PC-3 (cell line): ENCODE measurements around the gene MXI1. TPM values are rescaled to one million over a fixed set of nuclear protein-coding genes. Genes with fewer than 3 reads are reported as not detected.

Experiments
- ATAC-seq: fragments of 200-7000 bp; cut with Tn5 transposase; 2 replicates; pipeline ENCODE4 v1.9.1; 2020; ENCODE audit warnings: mild to moderate bottlenecking, moderate library complexity
- BruUV-seq: library from RNA; stranded (reverse); fragments of 400-500 nt; replicated peaks from 2 replicates; lab custom pipeline; 2021; lab: Mats Ljungman, UMichigan
- CTCF ChIA-PET: fragments of 300-600 bp; sonication (Branson Sonifier 250); formaldehyde crosslinking; loops from one replicate; lab custom pipeline; 2022; ENCODE audit warnings: antibody characterized with exemption; lab: Charles Lee
- POLR2A ChIA-PET: fragments of 300-600 bp; sonication (Branson Sonifier 250); formaldehyde crosslinking; loops from one replicate; lab custom pipeline; 2022; ENCODE audit warnings: antibody characterized with exemption; ENCODE audit not compliant: unreplicated experiment; lab: Charles Lee
- DNase-seq: peaks from one replicate; pipeline ENCODE4 v3.0.0-alpha.2; 2015
- H2AFZ ChIP-seq: fragments of 300-600 bp; sonication (generic); 2 replicates; pipeline ENCODE4 v1.6.0; 2016; ENCODE audit warnings: antibody characterized with exemption, low read length
- H3F3A ChIP-seq: fragments of 300-600 bp; sonication (generic); one replicate; pipeline ENCODE4 v1.6.0; 2017; ENCODE audit warnings: antibody characterized with exemption, low read length, control low read depth, mild to moderate bottlenecking; ENCODE audit not compliant: unreplicated experiment
- H3K27ac ChIP-seq: fragments of 300-600 bp; sonication (generic); 2 replicates; pipeline ENCODE4 v1.5.1; 2016; ENCODE audit warnings: mild to moderate bottlenecking, low read length
- H3K27me3 ChIP-seq: fragments of 300-600 bp; sonication (generic); 2 replicates; pipeline ENCODE4 v1.6.1; 2016; ENCODE audit warnings: low read length, mixed read lengths
- H3K36me3 ChIP-seq: fragments of 300-600 bp; sonication (generic); 2 replicates; pipeline ENCODE4 v1.6.1; 2016; ENCODE audit warnings: low read depth, mixed run types, low read length, mixed read lengths
- H3K4me1 ChIP-seq: fragments of 300-600 bp; sonication (generic); 2 replicates; pipeline ENCODE4 v1.5.1; 2016; ENCODE audit warnings: low read length; ENCODE audit not compliant: insufficient read depth
- H3K4me2 ChIP-seq: fragments of 300-600 bp; sonication (generic); 2 replicates; pipeline ENCODE4 v1.6.0; 2016; ENCODE audit warnings: low read length
- H3K4me3 ChIP-seq: fragments of 300-600 bp; sonication (generic); 2 replicates; pipeline ENCODE4 v1.5.1; 2016; ENCODE audit warnings: mild to moderate bottlenecking, low read length, mixed read lengths
- H3K79me2 ChIP-seq: fragments of 300-600 bp; sonication (generic); 2 replicates; pipeline ENCODE4 v1.6.1; 2017; ENCODE audit warnings: low read length, mixed read lengths
- H3K9ac ChIP-seq: fragments of 300-600 bp; sonication (generic); 2 replicates; pipeline ENCODE4 v1.6.0; 2016; ENCODE audit warnings: mild to moderate bottlenecking, low read length
- H3K9me2 ChIP-seq: fragments of 300-600 bp; sonication (generic); replicated peaks from 2 replicates; pipeline ENCODE4 v1.6.1; 2016; ENCODE audit warnings: mixed run types, low read length, mixed read lengths
- H3K9me3 ChIP-seq: fragments of 300-600 bp; sonication (generic); 2 replicates; pipeline ENCODE4 v1.6.1; 2016; ENCODE audit warnings: low read length, mixed read lengths
- H4K20me1 ChIP-seq: fragments of 300-600 bp; sonication (generic); 2 replicates; pipeline ENCODE4 v1.6.1; 2016; ENCODE audit warnings: low read length, mixed read lengths
- EZH2 ChIP-seq: fragments of 300-600 bp; sonication (generic); IDR thresholded peaks from one replicate; pipeline ENCODE4 v1.6.1; 2017; ENCODE audit warnings: antibody characterized with exemption, mild to moderate bottlenecking, low read length; ENCODE audit not compliant: unreplicated experiment
- EZH2phosphoT487 ChIP-seq: fragments of 300-600 bp; sonication (generic); IDR thresholded peaks from 2 replicates; pipeline ENCODE4 v1.6.1; 2018; ENCODE audit warnings: mild to moderate bottlenecking, antibody characterized with exemption, low read length, borderline replicate concordance
- intact Hi-C: fragments of 100-400 bp; cut with micrococcal nuclease; formaldehyde crosslinking; loops from 2 replicates; pipeline ENCODE4 v1.9.0; 2023
- total RNA-seq: library from RNA; depleted of rRNA; stranded (reverse); fragments of >200 nt; gene quantifications from 2 replicates; pipeline ENCODE4 v1.2.3, GENCODE V29; 2014
- TF ChIP-seq, protein P1 (sequence below): fragments of 300-600 bp; sonication (generic); conservative IDR thresholded peaks from 2 replicates; pipeline ENCODE4 v1.5.1; 2017; ENCODE audit warnings: antibody characterized with exemption, low read depth, mild to moderate bottlenecking, low read length

The MXI1 gene
- total RNA-seq, 1 experiment from 2014 or later: 18.0 TPM

DNA sequence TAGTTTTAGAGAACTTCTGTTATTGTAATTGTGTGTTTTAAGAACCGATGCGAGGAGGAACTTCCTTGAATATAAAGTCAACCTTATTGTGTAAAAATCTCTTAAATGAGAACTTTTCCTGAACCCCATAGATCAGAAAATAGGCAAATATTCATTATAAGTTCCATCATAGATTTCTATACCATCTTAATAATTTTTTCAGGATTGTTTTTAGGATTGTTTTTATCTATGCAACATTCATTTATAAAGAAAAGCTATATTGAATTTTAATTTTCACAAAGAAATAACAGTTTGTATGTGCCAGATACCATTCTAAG lies 99.0 kb downstream of the MXI1 start:
- Histone ChIP-seq H3K4me3 (peak overlapping the region; percentile 31; the same call in 1 of the 2 replicates), H2AFZ (peak overlapping the region; percentile 45; the same call in 1 of the 2 replicates), H3K9me2 (no peaks in the 10 kb centered on the region), H3K36me3 (peaks cover 19% of the 10 kb centered on the region; the same call in 1 of the 2 replicates), H3F3A (no peaks in the 10 kb centered on the region), H3K9ac (peak overlapping the region; percentile 99), H3K9me3 (no peaks in the 10 kb centered on the region), H3K27ac (peak overlapping the region; percentile 92), H3K27me3 (no peaks in the 10 kb centered on the region), H3K4me1 (peaks cover 46% of the 10 kb centered on the region), H4K20me1 (peaks cover 26% of the 10 kb centered on the region), H3K4me2 (peak overlapping the region; percentile 87), H3K79me2 (peaks cover 34% of the 10 kb centered on the region)
- ChIA-PET POLR2A (no interaction called here), CTCF (interaction anchor here (0.7 to 0.9 kb wide), 2 partner anchors 114 to 242 kb away, joined by 3 to 8 read pairs; no protein-coding TSS in a partner anchor)
- DNase-seq (no peak), ATAC-seq (no peak)
- intact Hi-C loops: loop anchor here (1.0 to 5.0 kb wide), 4 partner anchors 241 to 611 kb away; partner anchors contain the start of genes BBIP1, SHOC2 and SMC3
- TF ChIP-seq, protein P1, sequence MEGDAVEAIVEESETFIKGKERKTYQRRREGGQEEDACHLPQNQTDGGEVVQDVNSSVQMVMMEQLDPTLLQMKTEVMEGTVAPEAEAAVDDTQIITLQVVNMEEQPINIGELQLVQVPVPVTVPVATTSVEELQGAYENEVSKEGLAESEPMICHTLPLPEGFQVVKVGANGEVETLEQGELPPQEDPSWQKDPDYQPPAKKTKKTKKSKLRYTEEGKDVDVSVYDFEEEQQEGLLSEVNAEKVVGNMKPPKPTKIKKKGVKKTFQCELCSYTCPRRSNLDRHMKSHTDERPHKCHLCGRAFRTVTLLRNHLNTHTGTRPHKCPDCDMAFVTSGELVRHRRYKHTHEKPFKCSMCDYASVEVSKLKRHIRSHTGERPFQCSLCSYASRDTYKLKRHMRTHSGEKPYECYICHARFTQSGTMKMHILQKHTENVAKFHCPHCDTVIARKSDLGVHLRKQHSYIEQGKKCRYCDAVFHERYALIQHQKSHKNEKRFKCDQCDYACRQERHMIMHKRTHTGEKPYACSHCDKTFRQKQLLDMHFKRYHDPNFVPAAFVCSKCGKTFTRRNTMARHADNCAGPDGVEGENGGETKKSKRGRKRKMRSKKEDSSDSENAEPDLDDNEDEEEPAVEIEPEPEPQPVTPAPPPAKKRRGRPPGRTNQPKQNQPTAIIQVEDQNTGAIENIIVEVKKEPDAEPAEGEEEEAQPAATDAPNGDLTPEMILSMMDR: no peak
- BruUV-seq: no TSS peak

DNA sequence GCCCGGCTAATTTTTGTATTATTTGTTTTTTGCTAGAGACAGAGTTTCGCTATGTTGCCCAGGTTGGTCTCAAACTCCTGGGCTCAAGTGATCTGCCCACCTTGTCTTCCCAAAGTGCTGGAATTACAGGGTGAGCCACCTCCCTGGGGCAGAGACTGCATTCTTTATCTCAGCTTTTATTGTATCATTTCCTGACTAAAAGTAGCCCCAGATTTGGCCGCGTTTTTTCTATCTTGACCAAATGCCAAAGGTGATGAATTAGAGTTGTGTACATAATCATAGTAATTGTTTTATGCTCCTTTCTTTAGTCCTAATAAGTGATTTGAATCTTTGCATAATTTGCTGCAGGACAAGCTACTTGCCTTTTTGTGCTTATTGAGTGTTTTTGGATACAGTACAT lies 100.4 kb downstream of the MXI1 start:
- DNase-seq (peak; percentile 75), ATAC-seq (no peak)
- Histone ChIP-seq H3K4me2 (peak overlapping the region; percentile 24; the same call in 1 of the 2 replicates), H3K4me1 (peaks cover 41% of the 10 kb centered on the region), H3K36me3 (peaks cover 5% of the 10 kb centered on the region; the same call in 1 of the 2 replicates), H3K27ac (peak overlapping the region; percentile 49), H3K9me3 (no peaks in the 10 kb centered on the region), H3F3A (no peaks in the 10 kb centered on the region), H3K4me3 (no peak overlapping the region), H3K9ac (no peak overlapping the region), H2AFZ (no peak overlapping the region), H4K20me1 (peaks cover 12% of the 10 kb centered on the region), H3K79me2 (peaks cover 20% of the 10 kb centered on the region), H3K27me3 (no peaks in the 10 kb centered on the region), H3K9me2 (no peaks in the 10 kb centered on the region)
- intact Hi-C loops: loop anchor here (5.0 kb wide), 2 partner anchors 259 to 609 kb away; partner anchors contain the start of genes BBIP1, SHOC2 and SMC3
- ChIA-PET POLR2A (no interaction called here), CTCF (no interaction called here)
- no peak for TF ChIP-seq EZH2phosphoT487
- TF ChIP-seq, protein P1: no peak
- TF ChIP-seq EZH2: no peak
- no TSS peak for BruUV-seq

DNA sequence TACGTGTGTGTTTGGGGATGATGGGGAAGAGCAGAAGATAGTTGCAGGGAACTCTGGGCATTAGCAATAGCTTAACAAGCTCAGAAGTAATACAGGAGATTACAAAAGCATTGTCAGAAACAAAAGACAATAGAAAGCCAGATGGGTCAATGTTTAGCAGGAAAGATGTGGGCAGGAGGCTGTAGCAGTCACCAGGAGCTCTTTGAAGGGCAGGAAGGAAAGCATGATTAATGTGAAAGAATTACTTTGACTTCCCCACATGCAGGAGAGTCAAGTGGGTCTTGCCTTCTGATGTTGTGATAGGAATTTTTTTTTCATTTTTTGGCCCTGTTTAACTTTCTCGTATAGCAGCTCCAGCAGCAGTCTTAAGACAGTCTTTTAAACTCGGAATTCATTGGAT lies 103.3 kb downstream of the MXI1 start:
- intact Hi-C loops: loop anchor here (1.0 to 2.0 kb wide), 4 partner anchors 42 to 186 kb away; no protein-coding TSS in a partner anchor
- Histone ChIP-seq H3K4me2 (no peak overlapping the region), H3K4me1 (peaks cover 34% of the 10 kb centered on the region), H3K27ac (peak overlapping the region; percentile 13; the same call in 1 of the 2 replicates), H2AFZ (no peak overlapping the region), H4K20me1 (no peaks in the 10 kb centered on the region), H3K4me3 (no peak overlapping the region), H3K9me2 (no peaks in the 10 kb centered on the region), H3F3A (no peaks in the 10 kb centered on the region), H3K36me3 (no peaks in the 10 kb centered on the region), H3K27me3 (no peaks in the 10 kb centered on the region), H3K79me2 (no peaks in the 10 kb centered on the region), H3K9ac (peak overlapping the region; percentile 46), H3K9me3 (no peaks in the 10 kb centered on the region)
- ATAC-seq (peak; percentile 33), DNase-seq (no peak)
- no peak for TF ChIP-seq EZH2
- CTCF ChIA-PET: interaction anchor here (0.6 to 0.8 kb wide), 2 partner anchors 43 to 435 kb away, joined by 3 read pairs; no protein-coding TSS in a partner anchor
- POLR2A ChIA-PET: interaction anchor here (0.6 to 1.0 kb wide), 6 partner anchors 25 to 253 kb away, joined by 3 to 4 read pairs (median 4); no protein-coding TSS in a partner anchor
- BruUV-seq: no TSS peak
